GM10248 (cell line): ENCODE measurements around the gene CTSH.

Source experiments
- CTCF ChIA-PET: fragments of 300-600 bp; sonication (Branson Sonifier 250); formaldehyde crosslinking; extraction: SDS; loops from one replicate; lab custom pipeline; 2021; ENCODE audit warnings: antibody characterized with exemption; lab: Yijun Ruan, JAX
- POLR2A ChIA-PET: fragments of 350-650 bp; sonication (Branson Sonifier 250); formaldehyde crosslinking; extraction: SDS; loops from one replicate; lab custom pipeline; 2020; ENCODE audit warnings: antibody characterized with exemption; lab: Yijun Ruan, JAX
- DNase-seq: peaks from one replicate; pipeline ENCODE4 v3.0.0; 2012; ENCODE audit errors: extremely low spot score
- CTCF ChIP-seq: IDR thresholded peaks from 2 replicates; pipeline ENCODE4 v1.5.1; 2012; ENCODE audit warnings: mild to moderate bottlenecking, low read depth; ENCODE audit errors: extremely low read depth, missing control alignments, control extremely low read depth

The CTSH gene

GRCh38 chr15:78934655-78935023 is 10.2 kb downstream of the CTSH start:
- ChIA-PET POLR2A (no interaction called here), CTCF (interaction anchor here (1.0 to 1.3 kb wide), 3 partner anchors 13 to 51 kb away, joined by 3 read pairs; no protein-coding TSS in a partner anchor)
- TF ChIP-seq CTCF: no peak
- DNase-seq: no peak

GRCh38 chr15:78933823-78934654 is 10.8 kb downstream of the CTSH start:
- CTCF ChIA-PET: interaction anchor here (1.0 kb wide), 1 partner anchor 45 kb away, joined by 3 read pairs; no protein-coding TSS in a partner anchor
- DNase-seq: no peak
- POLR2A ChIA-PET: no interaction called here
- no peak for TF ChIP-seq CTCF

GRCh38 chr15:78933187-78933822 is 11.5 kb downstream of the CTSH start:
- ChIA-PET CTCF (interaction anchor here (0.8 kb wide), 1 partner anchor 95 kb away, joined by 3 read pairs; no protein-coding TSS in a partner anchor), POLR2A (no interaction called here)
- no peak for DNase-seq
- TF ChIP-seq CTCF: no peak

- DNase-seq: no peak
- CTCF ChIA-PET: interaction anchor here (0.8 kb wide), 1 partner anchor 96 kb away, joined by 3 read pairs; no protein-coding TSS in a partner anchor
- TF ChIP-seq CTCF: no peak
- POLR2A ChIA-PET: no interaction called here
Measured at GRCh38 chr15:78932258-78932808, 12.5 kb downstream of the CTSH start.

GRCh38 chr15:78931439-78932257 is 13.2 kb downstream of the CTSH start:
- no peak for TF ChIP-seq CTCF
- POLR2A ChIA-PET: no interaction called here
- DNase-seq: no peak
- CTCF ChIA-PET: no interaction called here
